ENCODE data around the gene SMARCE1. TPM values are rescaled to one million over a fixed set of nuclear protein-coding genes. Genes with fewer than 3 reads are reported as not detected.

The SMARCE1 gene
- 120 and 125 TPM in 2 replicates for total RNA-seq

GRCh38 chr17:40647624-40648383 lies at the start of gene SMARCE1:
Gene SMARCE1 (minus strand): TSS chr17:40647818. CDS start chr17:40645802, 2,016 bp downstream.

GRCh38 chr17:40664582-40665333 lies 17.1 kb upstream of the SMARCE1 start, which contains the start of gene KRT222:
Gene KRT222 (minus strand): TSS chr17:40665177. CDS start chr17:40665099, 78 bp downstream.

Other genes starting within 250 kb of the SMARCE1 start
- gene TOP2A, start 229.9 kb downstream of the SMARCE1 start, total RNA-seq = 148 and 240 TPM in 2 replicates
- 151 and 189 TPM in 2 replicates for gene IGFBP4, start 204.4 kb downstream of the SMARCE1 start, total RNA-seq
- gene TNS4, start 146.2 kb downstream of the SMARCE1 start, total RNA-seq = not detected in 2 replicates
- not detected in 2 replicates for gene CCR7, start 82.3 kb downstream of the SMARCE1 start, total RNA-seq
- not detected in 2 replicates for gene KRT222, start 17.4 kb upstream of the SMARCE1 start, total RNA-seq
- not detected in 2 replicates for gene KRT24, start 55.9 kb upstream of the SMARCE1 start, total RNA-seq
- not detected in 2 replicates for gene KRT25, start 107.5 kb upstream of the SMARCE1 start, total RNA-seq
- gene KRT26, start 124.4 kb upstream of the SMARCE1 start, total RNA-seq = not detected in 2 replicates
- not detected in 2 replicates for gene KRT27, start 134.7 kb upstream of the SMARCE1 start, total RNA-seq
- not detected in 2 replicates for gene KRT28, start 152.1 kb upstream of the SMARCE1 start, total RNA-seq
- gene KRT10, start 174.8 kb upstream of the SMARCE1 start, total RNA-seq = 2.1 and 10.2 TPM in 2 replicates
- gene KRT12, start 219.4 kb upstream of the SMARCE1 start, total RNA-seq = not detected in 2 replicates
- not detected in 2 replicates for gene KRT20, start 237.4 kb upstream of the SMARCE1 start, total RNA-seq